Measurements from ENCODE around the gene CIC. TPM values are rescaled to one million over a fixed set of nuclear protein-coding genes. Genes with fewer than 3 reads are reported as not detected.

The CIC gene
- total and polyA plus RNA-seq, 3 donors from 2014 or later, result 95.6 to 181 (median 163) TPM

GRCh38 chr19:42277821-42278451 is 8.9 kb downstream of the CIC start:
- no peaks in the 10 kb centered on the region for H3K27me3 ChIP-seq
- WGBS, 2 donors, result 53 to 62% methylated on average over 8 to 10 of the region's 10 CpGs
- TF ChIP-seq POLR2A (IDR thresholded peaks at IDR 0.05), result no peak
- TF ChIP-seq CTCF (IDR thresholded peaks at IDR 0.05), result no peak
- no peak for DNase-seq
- no peaks in the 10 kb centered on the region for H3K36me3 ChIP-seq (ENCODE audit: low read depth, missing control alignments)
- peak overlapping the region; percentile 87 to 98 for H3K27ac ChIP-seq
- peaks cover 55% of the 10 kb centered on the region for H3K4me1 ChIP-seq
- H3K9me3 ChIP-seq, result no peaks in the 10 kb centered on the region
- H3K4me3 ChIP-seq, result no peak overlapping the region
- intact Hi-C loops (cut with DNase I; ENCODE audit: low total_unique reads), result no loop called here

- Histone ChIP-seq H3K27ac (peak overlapping the region; percentile 87 to 98), H3K9me3 (no peaks in the 10 kb centered on the region), H3K36me3 (ENCODE audit: low read depth, missing control alignments) (no peaks in the 10 kb centered on the region), H3K27me3 (no peaks in the 10 kb centered on the region), H3K4me3 (no peak overlapping the region), H3K4me1 (peaks cover 61% of the 10 kb centered on the region)
- DNase-seq, result peak; percentile 51
- TF ChIP-seq CTCF (IDR thresholded peaks at IDR 0.05) (no peak), POLR2A (IDR thresholded peaks at IDR 0.05) (no peak)
- WGBS, 2 donors, result 62 to 75% methylated on average over 4 to 5 of the region's 5 CpGs
- intact Hi-C loops (cut with DNase I; ENCODE audit: low total_unique reads), result no loop called here
Observed at GRCh38 chr19:42278452-42279154, 9.6 kb downstream of the CIC start.

- no peaks in the 10 kb centered on the region for H3K27me3 ChIP-seq
- DNase-seq, result no peak
- peaks cover 61% of the 10 kb centered on the region for H3K4me1 ChIP-seq
- H3K4me3 ChIP-seq, result peak overlapping the region; percentile 76 to 78
- H3K9me3 ChIP-seq, result no peaks in the 10 kb centered on the region
- TF ChIP-seq CTCF (IDR thresholded peaks at IDR 0.05) (no peak), POLR2A (IDR thresholded peaks at IDR 0.05) (no peak)
- intact Hi-C loops (cut with DNase I; ENCODE audit: low total_unique reads), result no loop called here
- WGBS, 2 donors, result 6 to 10% methylated on average over 6 of the region's 6 CpGs
- peak overlapping the region; percentile 87 to 98 for H3K27ac ChIP-seq
- H3K36me3 ChIP-seq (ENCODE audit: low read depth, missing control alignments), result no peaks in the 10 kb centered on the region
Observed at GRCh38 chr19:42279155-42279901, 10.3 kb downstream of the CIC start.

- TF ChIP-seq POLR2A (IDR thresholded peaks at IDR 0.05), result no peak
- peak; percentile 91 to 96 (median 95) for TF ChIP-seq CTCF (IDR thresholded peaks at IDR 0.05)
Observed at GRCh38 chr19:42279902-42280814, 11.1 kb downstream of the CIC start.

More at GRCh38 chr19:42279902-42280814, 11.1 kb downstream of the CIC start:
- H3K4me3 ChIP-seq, result peak overlapping the region; percentile 76 to 78
- WGBS, 2 donors, result 0% methylated on average over 32 to 67 of the region's 89 CpGs
- H3K27me3 ChIP-seq, result no peaks in the 10 kb centered on the region
- H3K36me3 ChIP-seq (ENCODE audit: low read depth, missing control alignments), result no peaks in the 10 kb centered on the region
- intact Hi-C loops (cut with DNase I; ENCODE audit: low total_unique reads), result no loop called here
- no peaks in the 10 kb centered on the region for H3K9me3 ChIP-seq
- peak; percentile 96 for DNase-seq
- peak overlapping the region; percentile 87 to 98 for H3K27ac ChIP-seq
- H3K4me1 ChIP-seq, result peaks cover 67% of the 10 kb centered on the region
